PC-3 (cell line): ENCODE data around the gene PLCB2.

Experiments used
- EZH2phosphoT487 ChIP-seq: fragments of 300-600 bp; sonication (generic); IDR thresholded peaks from 2 replicates; pipeline ENCODE4 v1.6.1; 2018; ENCODE audit warnings: mild to moderate bottlenecking, antibody characterized with exemption, low read length, borderline replicate concordance
- TF ChIP-seq, protein P1 (sequence below): fragments of 300-600 bp; sonication (generic); conservative IDR thresholded peaks from 2 replicates; pipeline ENCODE4 v1.5.1; 2017; ENCODE audit warnings: antibody characterized with exemption, low read depth, mild to moderate bottlenecking, low read length

DNA sequence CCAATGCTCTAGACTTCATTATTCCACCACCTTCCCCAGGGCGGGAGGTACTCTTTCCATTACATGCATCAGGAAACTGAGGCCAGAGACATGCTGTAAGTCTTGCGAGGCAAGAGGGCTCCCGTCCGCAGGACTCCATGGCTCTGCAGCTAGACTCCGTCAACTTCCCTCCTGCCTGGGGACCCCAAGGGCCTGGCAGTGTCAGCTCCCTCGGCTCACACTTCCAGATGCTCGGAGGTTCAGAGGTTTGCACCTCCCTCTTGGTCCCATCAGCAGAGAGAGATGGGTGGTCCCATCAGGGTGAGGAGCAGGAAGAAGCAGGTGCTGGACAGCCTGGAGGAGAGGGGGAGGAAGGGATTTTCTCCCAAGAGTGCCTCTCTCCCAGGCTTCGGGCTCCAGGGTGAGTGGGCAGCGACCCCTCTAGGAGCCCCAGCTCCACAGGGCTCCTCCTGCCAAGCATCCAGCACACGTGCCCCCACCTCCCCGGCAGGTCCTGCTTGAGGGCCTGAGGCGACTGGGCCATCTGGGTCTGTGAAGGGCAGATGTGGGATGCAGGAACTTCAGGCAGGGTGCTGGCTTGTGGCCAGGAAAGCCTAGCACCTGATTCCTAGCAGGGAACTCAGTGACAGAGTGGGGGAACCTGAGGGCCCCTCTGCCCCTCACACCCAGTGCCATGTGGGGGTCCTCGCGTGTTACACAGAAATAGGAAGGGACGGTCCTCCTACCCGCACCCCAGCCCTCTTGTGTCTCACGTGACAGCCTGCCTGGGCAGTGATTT, 59.5 kb downstream of the PLCB2 start:
- TF ChIP-seq, protein P1, sequence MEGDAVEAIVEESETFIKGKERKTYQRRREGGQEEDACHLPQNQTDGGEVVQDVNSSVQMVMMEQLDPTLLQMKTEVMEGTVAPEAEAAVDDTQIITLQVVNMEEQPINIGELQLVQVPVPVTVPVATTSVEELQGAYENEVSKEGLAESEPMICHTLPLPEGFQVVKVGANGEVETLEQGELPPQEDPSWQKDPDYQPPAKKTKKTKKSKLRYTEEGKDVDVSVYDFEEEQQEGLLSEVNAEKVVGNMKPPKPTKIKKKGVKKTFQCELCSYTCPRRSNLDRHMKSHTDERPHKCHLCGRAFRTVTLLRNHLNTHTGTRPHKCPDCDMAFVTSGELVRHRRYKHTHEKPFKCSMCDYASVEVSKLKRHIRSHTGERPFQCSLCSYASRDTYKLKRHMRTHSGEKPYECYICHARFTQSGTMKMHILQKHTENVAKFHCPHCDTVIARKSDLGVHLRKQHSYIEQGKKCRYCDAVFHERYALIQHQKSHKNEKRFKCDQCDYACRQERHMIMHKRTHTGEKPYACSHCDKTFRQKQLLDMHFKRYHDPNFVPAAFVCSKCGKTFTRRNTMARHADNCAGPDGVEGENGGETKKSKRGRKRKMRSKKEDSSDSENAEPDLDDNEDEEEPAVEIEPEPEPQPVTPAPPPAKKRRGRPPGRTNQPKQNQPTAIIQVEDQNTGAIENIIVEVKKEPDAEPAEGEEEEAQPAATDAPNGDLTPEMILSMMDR: no peak
- no peak for TF ChIP-seq EZH2phosphoT487
